Vagina (tissue), 2 donors: ENCODE results near the gene DUSP3.

Experiments
- CTCF ChIP-seq, 3 experiments: fragments of 450-650 bp in 2 of 3; fragments of 200-600 bp in 1 of 3; sonication (generic) in 1 of 3; IDR thresholded peaks; one replicate each; pipeline ENCODE4 v1.5.1; 2017 to 2019; ENCODE audit warnings: antibody characterized with exemption in 3 of 3, mild to moderate bottlenecking in 2 of 3, moderate library complexity in 2 of 3
- POLR2A ChIP-seq, 2 donors: fragments of 450-650 bp; IDR thresholded peaks; one replicate each; pipeline ENCODE4 v1.6.1; 2017; ENCODE audit warnings: antibody characterized with exemption in 2 of 2, mild to moderate bottlenecking in 2 of 2, moderate library complexity in 2 of 2
- POLR2AphosphoS5 ChIP-seq, 2 donors: sonication (generic); formaldehyde crosslinking; IDR thresholded peaks; one replicate each; pipeline ENCODE4 v1.9.0; 2017; ENCODE audit warnings: antibody characterized with exemption in 2 of 2, mild to moderate bottlenecking in 2 of 2, low read depth in 1 of 2; ENCODE audit not compliant: insufficient read depth in 1 of 2

- TF ChIP-seq CTCF (IDR thresholded peaks at IDR 0.05) (peak in 1 of 3 experiments; percentile 10), POLR2A (IDR thresholded peaks at IDR 0.05) (no peak), POLR2AphosphoS5 (IDR thresholded peaks at IDR 0.05; ENCODE audit: insufficient read depth in 1 of 2, low read depth in 1 of 2) (peak in 1 of 2 donors; percentile 48)
These were observed 658 bp upstream of the DUSP3 start for GRCh38 chr17:43779145-43780125.
